Smooth muscle cell of the pulmonary artery (primary cell): ENCODE results near the gene NCS1. TPM values are rescaled to one million over a fixed set of nuclear protein-coding genes. Genes with fewer than 3 reads are reported as not detected.

Experiments
- total RNA-seq: library from RNA; depleted of rRNA; stranded (reverse); fragments of >200 nt; gene quantifications from 2 replicates; pipeline ENCODE4 v1.2.3, GENCODE V29; 2014

NCS1 gene
- 45.8 and 91.2 TPM in 2 replicates for total RNA-seq

DNA sequence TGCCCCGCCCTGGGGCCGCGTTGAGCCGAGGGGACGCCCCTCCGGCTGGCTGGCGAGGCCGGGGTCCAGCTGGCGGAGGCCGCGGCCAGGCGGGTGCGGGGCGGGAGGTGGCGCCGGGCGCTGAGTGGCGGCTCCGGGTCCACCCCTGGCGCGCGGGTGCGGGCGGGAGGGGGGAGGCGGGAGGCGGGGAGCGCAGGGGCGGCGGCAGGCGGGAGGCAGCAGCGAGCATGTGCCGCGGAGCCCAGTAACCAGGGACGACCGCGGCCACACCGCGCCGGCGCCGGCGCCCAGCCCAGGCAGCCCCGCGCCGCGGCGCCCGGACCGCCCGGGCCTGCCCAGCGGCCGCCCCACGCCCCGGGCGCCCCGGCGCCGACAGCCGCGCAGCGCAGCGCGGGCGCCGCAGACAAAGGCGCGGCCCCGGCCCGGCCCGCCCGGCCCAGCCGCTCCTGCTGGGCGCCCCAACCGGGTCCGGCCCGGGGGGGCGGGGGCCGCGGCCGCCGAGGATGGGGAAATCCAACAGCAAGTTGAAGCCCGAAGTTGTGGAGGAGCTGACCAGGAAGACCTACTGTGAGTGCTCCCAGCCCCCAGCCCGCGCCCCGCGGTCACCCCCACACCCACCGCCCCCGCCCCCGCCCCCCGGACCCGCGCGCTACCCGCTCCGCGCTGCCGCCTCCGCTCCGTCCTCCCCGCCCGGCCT lies at the start of gene NCS1:
Gene NCS1 (plus strand): TSS at position 244 of the 697 bp plus-strand sequence. CDS start 260 bp downstream, at position 504.

DNA sequence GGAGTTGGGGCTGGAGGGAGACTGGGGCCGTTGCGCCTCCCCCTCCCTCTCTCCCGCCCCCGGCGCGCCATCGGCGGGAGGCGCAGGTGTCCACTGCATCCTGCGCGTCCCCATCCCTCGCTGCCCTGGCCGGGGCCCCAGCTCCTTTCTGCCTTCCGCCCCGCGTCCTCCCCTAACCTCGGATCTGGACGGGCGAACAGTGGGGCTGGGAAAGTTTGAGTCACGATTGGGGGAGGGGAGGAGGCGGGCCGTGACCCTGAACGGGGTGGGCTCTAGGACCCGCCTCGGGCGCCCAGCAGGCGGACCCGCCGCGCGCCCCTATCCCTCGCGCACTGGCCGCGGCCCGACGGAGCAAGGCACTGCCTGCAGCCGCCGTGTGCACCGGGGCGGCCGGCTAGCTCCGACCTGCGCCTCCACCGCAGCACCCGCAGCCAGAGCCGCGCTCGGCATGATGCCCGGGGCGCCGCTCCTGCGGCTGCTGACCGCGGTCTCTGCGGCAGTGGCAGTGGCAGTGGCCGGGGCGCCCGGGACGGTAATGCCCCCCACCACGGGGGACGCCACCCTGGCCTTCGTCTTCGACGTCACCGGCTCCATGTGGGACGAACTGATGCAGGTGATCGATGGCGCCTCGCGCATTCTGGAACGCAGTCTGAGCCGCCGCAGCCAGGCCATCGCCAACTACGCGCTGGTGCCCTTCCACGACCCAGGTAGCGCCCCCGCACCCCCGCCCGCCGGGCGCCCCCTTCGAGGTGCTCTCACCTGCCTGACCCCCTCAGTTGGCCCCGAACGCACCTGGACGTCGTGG lies 93.4 kb downstream of the NCS1 start, which contains the start of gene HMCN2:
Gene HMCN2 (plus strand): TSS at position 330 of the 805 bp plus-strand sequence. CDS start 119 bp downstream, at position 449.

Other genes with a start within 250 kb of the NCS1 start
- gene FNBP1, start 129.2 kb upstream of the NCS1 start, total RNA-seq: 41.9 and 49.1 TPM in 2 replicates
- 43.2 and 46.1 TPM in 2 replicates for gene GPR107, start 118.5 kb upstream of the NCS1 start, total RNA-seq
- 0.07 and 0.17 TPM in 2 replicates for gene HMCN2, start 93.4 kb downstream of the NCS1 start, total RNA-seq